CD4-positive, alpha-beta T cell (primary cell): ENCODE data around the gene AGBL4. TPM values are rescaled to one million over a fixed set of nuclear protein-coding genes. Genes with fewer than 3 reads are reported as not detected.

Experiments
- ATAC-seq: fragments of 200-7000 bp; cut with Tn5 transposase; one replicate; pipeline ENCODE4 v1.10.0; 2022; ENCODE audit warnings: mild to moderate bottlenecking; ENCODE audit not compliant: poor library complexity
- CTCF ChIA-PET: fragments of 350-600 bp; sonication (Branson Sonifier 250); formaldehyde crosslinking; loops from one replicate; lab custom pipeline; 2021; ENCODE audit warnings: antibody characterized with exemption, inconsistent platforms; lab: Charles Lee
- POLR2A ChIA-PET: fragments of 350-600 bp; sonication (Branson Sonifier 250); formaldehyde crosslinking; loops from one replicate; lab custom pipeline; 2021; ENCODE audit warnings: antibody characterized with exemption, inconsistent platforms; lab: Charles Lee
- DNase-seq, 14 experiments: peaks; one replicate each; pipeline ENCODE4 v3.0.0-alpha.2; 2013 to 2020; ENCODE audit warnings: mixed read lengths in 2 of 14
- H3K27ac ChIP-seq, 2 donors: one replicate each; pipeline versions ENCODE4 v1.5.1 to v1.7.0; 2013; ENCODE audit warnings: low read length in 2 of 2, low read depth in 1 of 2, mild to moderate bottlenecking in 1 of 2
- H3K27me3 ChIP-seq, 2 experiments: 1 replicate in 1 of 2; 2 replicates in 1 of 2; pipeline versions ENCODE4 v1.6.1 to v1.7.0; 2013; ENCODE audit warnings: low read length in 2 of 2, control low read depth in 1 of 2, mild to moderate bottlenecking in 1 of 2, moderate library complexity in 1 of 2; ENCODE audit not compliant: insufficient read depth in 2 of 2, control insufficient read depth in 1 of 2
- H3K36me3 ChIP-seq: one replicate; pipeline ENCODE4 v1.6.1; 2013; ENCODE audit warnings: low read length, control low read depth; ENCODE audit not compliant: insufficient read depth
- H3K4me1 ChIP-seq: one replicate; pipeline ENCODE4 v1.6.1; 2013; ENCODE audit warnings: low read length, control low read depth; ENCODE audit not compliant: insufficient read depth
- H3K4me3 ChIP-seq: one replicate; pipeline ENCODE4 v1.5.1; 2013; ENCODE audit warnings: mild to moderate bottlenecking, low read length, moderate library complexity
- H3K9me3 ChIP-seq, 2 experiments: 1 replicate in 1 of 2; 2 replicates in 1 of 2; pipeline versions ENCODE4 v1.6.1 to v1.7.0; 2013; ENCODE audit warnings: low read length in 2 of 2, mild to moderate bottlenecking in 2 of 2, control low read depth in 1 of 2, moderate library complexity in 1 of 2; ENCODE audit not compliant: control insufficient read depth in 1 of 2, insufficient read depth in 1 of 2
- H3K27ac Mint-ChIP-seq: one replicate; pipeline ENCODE4 v1.8.0; 2020; ENCODE audit warnings: mixed read lengths
- H3K27me3 Mint-ChIP-seq: one replicate; pipeline ENCODE4 v1.8.0; 2021; ENCODE audit warnings: mixed read lengths
- H3K36me3 Mint-ChIP-seq: one replicate; pipeline ENCODE4 v1.8.0; 2021; ENCODE audit warnings: low read depth, mixed read lengths
- H3K4me1 Mint-ChIP-seq: one replicate; pipeline ENCODE4 v1.8.0; 2021; ENCODE audit warnings: low read depth, mixed read lengths
- H3K4me3 Mint-ChIP-seq: one replicate; pipeline ENCODE4 v1.8.0; 2020; ENCODE audit warnings: mild to moderate bottlenecking, mixed read lengths
- H3K9me3 Mint-ChIP-seq: one replicate; pipeline ENCODE4 v1.8.0; 2020; ENCODE audit warnings: mixed read lengths
- CTCF ChIP-seq: fragments of 200-600 bp; IDR thresholded peaks from one replicate; pipeline ENCODE4 v1.8.0; 2022; ENCODE audit warnings: antibody characterized with exemption, mild to moderate bottlenecking
- intact Hi-C, 2 experiments: fragments of 100-400 bp; cut with DNase I in 1 of 2; cut with micrococcal nuclease in 1 of 2; formaldehyde crosslinking; loops; one replicate each; pipeline versions ENCODE4 v1.15.1 to v1.9.0; 2023 to 2025; cut with DNase I, micrococcal nuclease
- total RNA-seq, 174 experiments: library from RNA in 2 of 174; stranded (reverse) in 2 of 174; gene quantifications; one replicate each; pipeline ENCODE4 v1.2.3 and lab custom pipeline; 2021 to 2026

The AGBL4 gene
- total RNA-seq, 2 experiments from 2014 or later = 0.11 TPM; not detected in 1

GRCh38 chr1:48930011-48930410 is 1093.7 kb downstream of the AGBL4 start:
- Mint-ChIP-seq H3K9me3 (no peaks in the 10 kb centered on the region), H3K36me3 (no peaks in the 10 kb centered on the region), H3K4me1 (no peaks in the 10 kb centered on the region), H3K27ac (no peak overlapping the region), H3K4me3 (no peak overlapping the region), H3K27me3 (no peaks in the 10 kb centered on the region)
- no peak for ATAC-seq
- H3K27me3 ChIP-seq = no peaks in the 10 kb centered on the region
- TF ChIP-seq CTCF = no peak
- ChIA-PET CTCF (no interaction called here), POLR2A (no interaction called here)
- no peak overlapping the region for H3K4me3 ChIP-seq
- no peak for DNase-seq
- no peaks in the 10 kb centered on the region for H3K9me3 ChIP-seq
- no peak overlapping the region for H3K27ac ChIP-seq
- no peaks in the 10 kb centered on the region for H3K4me1 ChIP-seq
- intact Hi-C loops = no loop called here
- no peaks in the 10 kb centered on the region for H3K36me3 ChIP-seq

- intact Hi-C loops = no loop called here
- DNase-seq (no peak), ATAC-seq (no peak)
- Mint-ChIP-seq H3K4me1 (no peaks in the 10 kb centered on the region), H3K36me3 (no peaks in the 10 kb centered on the region), H3K4me3 (no peak overlapping the region), H3K9me3 (no peaks in the 10 kb centered on the region), H3K27ac (no peak overlapping the region), H3K27me3 (no peaks in the 10 kb centered on the region)
- Histone ChIP-seq H3K27ac (no peak overlapping the region), H3K9me3 (no peaks in the 10 kb centered on the region), H3K4me3 (no peak overlapping the region), H3K27me3 (no peaks in the 10 kb centered on the region), H3K4me1 (no peaks in the 10 kb centered on the region), H3K36me3 (no peaks in the 10 kb centered on the region)
- ChIA-PET POLR2A (no interaction called here), CTCF (no interaction called here)
- no peak for TF ChIP-seq CTCF
Measured at GRCh38 chr1:48924099-48924498, 1099.7 kb downstream of the AGBL4 start.

GRCh38 chr1:48923116-48923515 is 1100.6 kb downstream of the AGBL4 start:
- ChIA-PET CTCF (no interaction called here), POLR2A (no interaction called here)
- no peak for DNase-seq
- no peak overlapping the region for H3K4me3 Mint-ChIP-seq
- no peaks in the 10 kb centered on the region for H3K27me3 Mint-ChIP-seq
- ATAC-seq = no peak
- TF ChIP-seq CTCF = no peak
- no peak overlapping the region for H3K4me3 ChIP-seq
- no peaks in the 10 kb centered on the region for H3K4me1 Mint-ChIP-seq
- intact Hi-C loops = no loop called here
- no peaks in the 10 kb centered on the region for H3K9me3 Mint-ChIP-seq
- no peaks in the 10 kb centered on the region for H3K36me3 Mint-ChIP-seq
- H3K4me1 ChIP-seq = no peaks in the 10 kb centered on the region
- no peak overlapping the region for H3K27ac ChIP-seq
- no peak overlapping the region for H3K27ac Mint-ChIP-seq
- no peaks in the 10 kb centered on the region for H3K27me3 ChIP-seq
- no peaks in the 10 kb centered on the region for H3K36me3 ChIP-seq
- H3K9me3 ChIP-seq = no peaks in the 10 kb centered on the region
